ENCODE measurements around the gene SELENOP. TPM values are rescaled to one million over a fixed set of nuclear protein-coding genes. Genes with fewer than 3 reads are reported as not detected.

The SELENOP gene
- total and polyA plus RNA-seq, 2 of the 13 experiments (the other 11 are each of a cell fraction or from before 2014, with no cell fraction given) = 1,895 to 2,083 TPM

DNA sequence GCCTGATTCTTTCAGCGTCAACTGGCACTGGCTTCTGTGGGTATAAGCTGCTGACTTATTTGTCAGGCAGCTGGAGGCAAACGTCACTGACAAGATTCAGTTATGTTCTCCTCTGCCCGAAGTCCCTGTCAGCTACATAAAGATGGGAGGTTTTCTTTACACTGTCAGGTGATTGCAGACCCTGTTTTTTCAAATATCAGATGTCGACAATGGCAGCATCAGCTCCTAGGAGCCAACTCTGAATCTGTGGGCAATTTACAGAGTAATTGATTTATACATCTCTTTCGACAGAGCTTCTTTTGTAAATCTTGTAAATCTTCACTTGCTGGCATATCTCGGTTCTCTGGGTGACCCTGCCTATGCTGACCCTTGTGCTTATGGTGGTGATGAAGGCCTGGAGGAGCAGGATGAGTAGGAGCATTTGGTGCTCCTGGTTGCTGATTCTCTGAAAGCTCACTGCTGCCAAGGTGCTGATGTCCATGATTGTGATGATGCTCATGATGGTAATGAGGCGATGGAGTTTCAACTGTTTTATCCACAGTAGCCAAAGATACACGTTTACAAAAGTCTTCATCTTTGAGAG is 10.9 kb downstream of the SELENOP start (continued):
- TF ChIP-seq, protein P1, sequence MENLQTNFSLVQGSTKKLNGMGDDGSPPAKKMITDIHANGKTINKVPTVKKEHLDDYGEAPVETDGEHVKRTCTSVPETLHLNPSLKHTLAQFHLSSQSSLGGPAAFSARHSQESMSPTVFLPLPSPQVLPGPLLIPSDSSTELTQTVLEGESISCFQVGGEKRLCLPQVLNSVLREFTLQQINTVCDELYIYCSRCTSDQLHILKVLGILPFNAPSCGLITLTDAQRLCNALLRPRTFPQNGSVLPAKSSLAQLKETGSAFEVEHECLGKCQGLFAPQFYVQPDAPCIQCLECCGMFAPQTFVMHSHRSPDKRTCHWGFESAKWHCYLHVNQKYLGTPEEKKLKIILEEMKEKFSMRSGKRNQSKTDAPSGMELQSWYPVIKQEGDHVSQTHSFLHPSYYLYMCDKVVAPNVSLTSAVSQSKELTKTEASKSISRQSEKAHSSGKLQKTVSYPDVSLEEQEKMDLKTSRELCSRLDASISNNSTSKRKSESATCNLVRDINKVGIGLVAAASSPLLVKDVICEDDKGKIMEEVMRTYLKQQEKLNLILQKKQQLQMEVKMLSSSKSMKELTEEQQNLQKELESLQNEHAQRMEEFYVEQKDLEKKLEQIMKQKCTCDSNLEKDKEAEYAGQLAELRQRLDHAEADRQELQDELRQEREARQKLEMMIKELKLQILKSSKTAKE (CRISPR knock-in tag; IDR thresholded peaks at IDR 0.05; ENCODE audit: borderline replicate concordance) = peak; percentile 36; the same call in 1 of the 2 replicates
- peak; percentile 63; the same call in 1 of the 2 replicates for TF ChIP-seq KLF15 (CRISPR knock-in tag; IDR thresholded peaks at IDR 0.05; ENCODE audit: borderline replicate concordance)
- no peak for TF ChIP-seq ZFX (CRISPR knock-in tag; IDR thresholded peaks at IDR 0.05; ENCODE audit: low read depth)
- peak; percentile 44; the same call in 1 of the 2 replicates for TF ChIP-seq POLR2AphosphoS2 (IDR thresholded peaks at IDR 0.05; ENCODE audit: low read depth, low read length)
- no peak for TF ChIP-seq SOX5 (CRISPR knock-in tag; IDR thresholded peaks at IDR 0.05; ENCODE audit: borderline replicate concordance)
- no peak for TF ChIP-seq SKI (IDR thresholded peaks at IDR 0.05; ENCODE audit: partially characterized antibody)
- 0 out of 2 replicates have a peak, but pooled peaks have one; percentile 28 for TF ChIP-seq NKX3-1 (CRISPR knock-in tag; IDR thresholded peaks at IDR 0.05)
- TF ChIP-seq RAD51 (IDR thresholded peaks at IDR 0.05; ENCODE audit: borderline replicate concordance) = no peak
- no peak for TF ChIP-seq NFYC (CRISPR knock-in tag; IDR thresholded peaks at IDR 0.05)
- TF ChIP-seq NFKB2 (CRISPR knock-in tag; IDR thresholded peaks at IDR 0.05; ENCODE audit: borderline replicate concordance) = no peak
- TF ChIP-seq, protein P2, sequence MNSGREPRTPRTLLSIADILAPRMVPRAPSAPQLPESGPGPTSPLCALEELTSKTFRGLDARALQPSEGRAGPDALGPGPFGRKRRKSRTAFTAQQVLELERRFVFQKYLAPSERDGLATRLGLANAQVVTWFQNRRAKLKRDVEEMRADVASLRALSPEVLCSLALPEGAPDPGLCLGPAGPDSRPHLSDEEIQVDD (CRISPR knock-in tag; IDR thresholded peaks at IDR 0.05; ENCODE audit: borderline replicate concordance) = no peak
- no peak for TF ChIP-seq IRX3 (CRISPR knock-in tag; IDR thresholded peaks at IDR 0.05; ENCODE audit: borderline replicate concordance, low read depth)
- no peak for TF ChIP-seq KAT7 (CRISPR knock-in tag; IDR thresholded peaks at IDR 0.05; ENCODE audit: borderline replicate concordance)
- no peak for TF ChIP-seq EZH2 (conservative IDR thresholded peaks at IDR 0.05; ENCODE audit: low read depth, low read length)
- TF ChIP-seq ZNF788 (CRISPR knock-in tag; IDR thresholded peaks at IDR 0.05; ENCODE audit: borderline replicate concordance) = no peak
- TF ChIP-seq, protein P3, sequence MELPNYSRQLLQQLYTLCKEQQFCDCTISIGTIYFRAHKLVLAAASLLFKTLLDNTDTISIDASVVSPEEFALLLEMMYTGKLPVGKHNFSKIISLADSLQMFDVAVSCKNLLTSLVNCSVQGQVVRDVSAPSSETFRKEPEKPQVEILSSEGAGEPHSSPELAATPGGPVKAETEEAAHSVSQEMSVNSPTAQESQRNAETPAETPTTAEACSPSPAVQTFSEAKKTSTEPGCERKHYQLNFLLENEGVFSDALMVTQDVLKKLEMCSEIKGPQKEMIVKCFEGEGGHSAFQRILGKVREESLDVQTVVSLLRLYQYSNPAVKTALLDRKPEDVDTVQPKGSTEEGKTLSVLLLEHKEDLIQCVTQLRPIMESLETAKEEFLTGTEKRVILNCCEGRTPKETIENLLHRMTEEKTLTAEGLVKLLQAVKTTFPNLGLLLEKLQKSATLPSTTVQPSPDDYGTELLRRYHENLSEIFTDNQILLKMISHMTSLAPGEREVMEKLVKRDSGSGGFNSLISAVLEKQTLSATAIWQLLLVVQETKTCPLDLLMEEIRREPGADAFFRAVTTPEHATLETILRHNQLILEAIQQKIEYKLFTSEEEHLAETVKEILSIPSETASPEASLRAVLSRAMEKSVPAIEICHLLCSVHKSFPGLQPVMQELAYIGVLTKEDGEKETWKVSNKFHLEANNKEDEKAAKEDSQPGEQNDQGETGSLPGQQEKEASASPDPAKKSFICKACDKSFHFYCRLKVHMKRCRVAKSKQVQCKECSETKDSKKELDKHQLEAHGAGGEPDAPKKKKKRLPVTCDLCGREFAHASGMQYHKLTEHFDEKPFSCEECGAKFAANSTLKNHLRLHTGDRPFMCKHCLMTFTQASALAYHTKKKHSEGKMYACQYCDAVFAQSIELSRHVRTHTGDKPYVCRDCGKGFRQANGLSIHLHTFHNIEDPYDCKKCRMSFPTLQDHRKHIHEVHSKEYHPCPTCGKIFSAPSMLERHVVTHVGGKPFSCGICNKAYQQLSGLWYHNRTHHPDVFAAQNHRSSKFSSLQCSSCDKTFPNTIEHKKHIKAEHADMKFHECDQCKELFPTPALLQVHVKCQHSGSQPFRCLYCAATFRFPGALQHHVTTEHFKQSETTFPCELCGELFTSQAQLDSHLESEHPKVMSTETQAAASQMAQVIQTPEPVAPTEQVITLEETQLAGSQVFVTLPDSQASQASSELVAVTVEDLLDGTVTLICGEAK (IDR thresholded peaks at IDR 0.05) = no peak
- TF ChIP-seq, protein P3 (CRISPR knock-in tag; IDR thresholded peaks at IDR 0.05) = no peak
